NCI-H446 (cell line): ENCODE data around the gene KCTD8.
"Not testable (repeated sequence)": the region's sequence is repeated elsewhere in the genome, so short reads cannot be mapped to it uniquely, and the experiment has no call there.

Experiments used
- DNase-seq, 2 experiments: peaks; one replicate each; lab custom pipeline; 2025; lab: John Stamatoyannopoulos, UW

The KCTD8 gene

DNA sequence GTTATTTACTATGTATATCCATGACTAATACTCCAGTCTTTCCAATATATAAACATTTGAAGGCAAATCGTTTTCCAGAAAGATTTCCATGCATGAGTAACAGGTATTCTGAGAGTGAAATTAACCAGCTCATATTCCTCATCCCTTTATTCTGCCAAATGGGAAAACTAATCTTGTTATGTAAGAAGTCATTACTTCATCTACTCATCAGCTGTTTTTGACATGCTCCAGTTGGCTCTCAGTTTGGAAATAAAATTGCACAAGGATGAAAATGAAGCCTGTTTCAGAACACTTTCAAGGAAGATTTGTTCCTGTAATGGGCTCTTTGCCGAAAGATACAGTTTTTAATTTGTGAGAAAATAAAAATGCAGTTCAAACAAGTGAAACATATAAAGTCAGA, 121.9 kb downstream of the KCTD8 start:
- no peak for DNase-seq

DNA sequence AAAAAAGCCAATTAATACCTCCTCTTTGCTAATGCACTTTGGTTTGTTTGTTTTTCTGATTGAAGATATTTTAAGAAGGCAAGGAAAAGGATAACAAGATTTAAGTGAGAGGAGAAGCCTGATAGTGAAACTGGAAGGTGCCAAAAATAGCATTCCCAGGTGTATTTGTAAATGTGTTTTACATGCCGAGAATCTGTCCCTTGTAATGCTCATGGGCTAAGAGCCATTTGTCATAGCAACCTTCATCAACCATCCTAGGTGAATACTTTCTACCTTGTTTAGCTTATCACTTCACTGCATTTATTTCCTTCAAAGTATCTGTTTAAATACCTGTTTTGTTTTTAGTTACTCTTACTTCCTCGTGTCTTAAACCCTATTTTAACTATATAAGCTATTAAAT, 127.8 kb downstream of the KCTD8 start:
- no peak for DNase-seq

DNA sequence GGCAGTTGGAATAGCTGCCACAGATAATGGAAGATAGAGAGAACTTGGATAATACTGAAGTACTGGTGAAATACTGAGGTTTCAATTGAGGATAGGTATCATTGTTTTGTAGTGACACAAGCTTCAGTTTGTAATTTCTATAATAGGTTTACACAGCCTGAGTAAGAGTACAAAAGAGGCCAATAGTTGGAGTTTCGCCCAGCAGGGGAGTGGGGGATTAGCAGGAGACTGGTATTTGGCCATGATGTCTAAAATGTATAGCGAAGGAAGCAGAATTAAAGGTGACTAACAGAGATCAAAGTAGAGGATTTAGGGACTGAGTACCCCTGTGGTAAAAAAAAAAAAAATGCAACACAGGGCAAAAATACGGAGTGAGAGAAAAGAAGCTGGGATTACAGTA, 129.5 kb downstream of the KCTD8 start:
- DNase-seq = no peak

DNA sequence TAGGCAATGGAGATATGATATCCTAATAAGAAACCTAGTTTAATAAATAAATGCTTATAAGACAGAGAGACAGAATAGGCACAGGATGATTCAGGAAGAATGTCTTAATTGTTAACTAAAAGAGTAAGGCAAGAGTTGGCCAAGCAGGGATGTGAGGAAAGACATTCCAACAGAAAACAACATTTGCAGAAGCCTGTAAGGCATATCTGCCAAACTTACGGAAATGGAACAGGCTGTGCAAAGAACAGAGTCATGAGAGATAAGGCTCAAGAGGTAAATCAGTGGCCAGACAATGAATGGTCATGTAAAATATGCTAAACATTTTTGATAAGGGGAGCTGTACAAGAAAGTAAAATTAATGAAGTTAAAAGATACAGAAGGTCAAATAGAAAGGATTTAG, 134.9 kb downstream of the KCTD8 start:
- DNase-seq = no peak

DNA sequence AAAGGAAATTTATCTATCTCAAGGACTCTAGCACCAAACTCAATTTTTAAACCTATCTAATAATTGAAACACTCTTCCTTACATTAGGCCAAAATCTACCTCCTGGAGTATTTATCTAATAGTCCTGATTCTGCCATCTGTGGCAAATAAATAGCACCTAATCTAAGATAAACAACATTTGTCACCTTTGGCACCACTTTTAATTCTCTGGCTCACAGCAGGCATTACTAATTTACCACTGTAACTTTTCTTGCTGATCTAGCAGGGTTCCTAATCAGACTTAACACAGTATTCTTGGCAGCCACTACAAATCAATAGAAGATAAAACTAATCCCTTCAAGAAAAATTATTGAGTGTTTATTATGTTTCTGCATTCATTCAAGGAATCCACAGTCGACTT, 161.1 kb downstream of the KCTD8 start:
- no peak for DNase-seq

DNA sequence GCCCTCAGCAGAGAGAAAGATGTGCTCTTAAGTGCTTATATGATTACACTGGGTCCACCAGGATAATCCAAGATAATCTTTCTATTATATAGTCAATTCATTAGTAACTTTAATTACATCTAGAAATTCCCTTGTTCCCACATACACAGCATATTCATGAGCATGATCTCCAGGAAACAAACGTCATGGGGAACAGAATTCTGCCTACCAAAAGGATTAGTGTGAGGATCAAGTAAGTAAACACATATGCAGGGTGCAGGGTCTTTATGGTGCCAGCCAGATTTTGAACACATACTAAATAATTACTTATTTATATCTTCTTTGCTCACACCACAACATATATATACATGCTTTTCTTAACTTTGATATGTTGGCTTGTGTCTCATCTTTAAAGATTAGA, 169.1 kb downstream of the KCTD8 start:
- DNase-seq = no peak

DNA sequence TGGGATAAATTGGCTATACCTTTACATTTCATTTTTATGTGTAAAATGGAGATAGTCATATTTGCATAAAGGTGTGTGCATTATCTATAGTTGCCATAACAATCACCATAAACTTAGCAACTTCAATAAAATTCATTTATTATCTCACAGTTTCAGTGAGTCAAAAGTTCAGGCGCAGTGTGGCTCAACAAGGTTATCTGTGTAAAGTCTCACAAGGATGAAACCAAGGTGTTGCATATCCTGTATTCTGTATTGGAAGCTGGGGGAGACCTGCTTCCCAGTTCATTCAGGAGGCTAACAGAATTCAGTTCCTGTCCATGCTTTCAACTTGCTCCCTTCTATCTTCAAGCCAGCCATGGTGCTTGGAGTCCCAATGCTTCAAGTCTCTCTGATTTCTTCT, 169.5 kb downstream of the KCTD8 start:
- no peak for DNase-seq

DNA sequence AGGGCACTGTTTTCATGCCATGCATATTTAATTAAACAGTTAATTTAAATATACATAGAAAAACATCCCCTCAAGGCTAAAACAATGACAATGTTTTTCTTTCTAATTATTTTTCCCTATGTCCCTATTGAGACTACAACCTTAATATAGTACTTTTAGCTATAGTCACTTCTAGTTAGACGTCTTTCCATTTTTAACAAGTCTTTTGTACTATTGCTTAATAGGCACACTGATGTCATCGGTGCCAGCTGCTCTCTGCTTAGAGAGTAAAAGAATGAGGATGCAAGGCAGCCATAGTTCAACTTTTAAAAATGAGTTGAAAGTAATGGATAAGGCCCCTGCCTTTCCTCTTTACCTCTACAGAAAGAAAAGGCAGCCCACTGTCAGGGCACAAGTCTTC, 191.1 kb downstream of the KCTD8 start:
- no peak for DNase-seq

DNA sequence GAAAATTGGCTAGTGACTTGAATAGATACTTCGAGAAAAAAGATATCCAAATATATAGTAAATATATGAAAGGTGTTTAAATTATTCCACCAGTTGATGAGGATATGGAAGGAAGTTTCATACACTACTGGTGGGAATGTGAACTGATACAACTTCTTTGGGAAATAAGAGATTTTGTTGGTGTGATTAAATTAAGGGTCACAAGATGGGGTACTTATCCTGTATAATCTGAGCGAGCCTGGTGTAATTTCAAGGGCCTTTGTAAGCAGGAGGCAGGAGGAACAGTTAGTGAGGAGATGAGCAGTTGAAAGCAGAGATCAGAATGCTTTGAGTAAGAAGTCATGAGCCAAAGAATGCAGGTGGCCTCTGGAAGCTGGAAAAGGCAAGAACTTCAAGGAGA, 192.2 kb downstream of the KCTD8 start:
- no peak for DNase-seq

DNA sequence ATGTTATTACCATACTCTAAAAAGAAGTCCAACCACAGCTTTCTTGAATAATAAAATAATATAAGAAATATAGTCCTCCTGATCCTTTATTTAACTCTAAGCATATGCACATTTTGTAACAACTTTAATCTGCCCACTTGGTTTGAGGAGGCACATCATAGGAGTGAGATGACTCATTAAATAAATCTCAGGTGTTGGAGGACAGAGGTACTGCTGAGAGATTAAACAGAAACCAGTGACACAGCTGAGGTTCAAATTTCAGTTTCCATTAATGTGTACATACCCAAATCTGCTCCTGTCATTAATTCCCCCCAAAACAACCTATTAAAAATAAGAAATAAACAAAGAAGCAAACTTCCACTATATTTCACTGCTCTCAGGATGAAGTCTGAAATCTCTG, 211.0 kb downstream of the KCTD8 start:
- DNase-seq = no peak

DNA sequence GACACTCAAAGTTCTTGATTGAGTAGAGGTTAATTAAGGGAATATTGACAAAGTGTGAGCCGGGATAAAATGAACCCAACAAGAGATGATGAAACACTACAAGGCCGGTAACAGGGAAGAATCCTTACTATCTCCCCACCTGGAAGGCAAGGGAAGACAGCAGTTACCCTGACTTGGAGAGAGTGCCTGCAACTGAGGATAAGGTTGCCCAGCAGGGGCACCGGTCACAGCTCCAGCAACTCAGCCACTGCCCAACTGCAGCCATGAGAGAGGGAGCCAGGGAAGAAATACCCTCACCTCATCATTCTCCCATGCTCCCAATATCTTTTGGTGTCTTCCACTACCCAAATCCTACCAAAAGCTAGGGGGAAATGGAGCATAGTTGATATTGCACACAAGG, 212.7 kb downstream of the KCTD8 start:
- no peak for DNase-seq

DNA sequence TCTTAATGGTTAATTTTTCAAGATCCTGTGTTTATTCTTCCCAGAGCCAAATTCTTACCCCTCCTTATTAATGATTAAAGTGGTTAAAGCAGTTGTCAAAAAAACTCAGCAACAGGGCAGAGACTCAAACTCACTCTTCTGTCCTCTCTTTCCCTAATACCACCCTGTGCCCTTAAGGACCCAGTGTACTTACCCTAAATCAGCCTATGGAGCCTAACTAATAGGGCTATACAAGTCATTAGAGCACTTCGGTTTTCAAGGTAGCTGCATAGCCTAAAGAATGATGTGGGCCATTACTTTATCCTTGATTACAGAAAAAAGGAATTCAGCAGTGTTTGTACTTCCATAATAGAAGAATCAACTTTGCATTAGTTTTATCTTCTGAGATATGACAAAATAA, 216.3 kb downstream of the KCTD8 start:
- DNase-seq = no peak

DNA sequence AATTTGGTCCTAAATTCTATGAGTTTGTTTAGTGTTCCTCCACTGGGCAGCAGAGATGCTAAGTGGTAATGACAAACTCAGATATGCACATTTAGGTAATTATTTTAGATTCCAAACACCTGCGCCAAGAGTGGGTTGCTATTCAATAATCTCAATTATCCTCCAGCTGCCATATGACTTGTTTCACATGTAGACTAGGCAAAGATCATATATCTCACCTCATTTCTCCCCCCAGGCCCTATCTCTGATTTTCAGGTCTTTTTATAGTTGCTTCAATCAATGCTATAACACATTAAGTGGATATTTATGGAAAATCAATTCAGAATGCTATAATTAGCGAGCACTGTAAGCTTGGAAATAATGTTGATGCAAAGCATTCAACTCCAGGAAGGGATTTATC, 217.6 kb downstream of the KCTD8 start:
- DNase-seq = no peak

DNA sequence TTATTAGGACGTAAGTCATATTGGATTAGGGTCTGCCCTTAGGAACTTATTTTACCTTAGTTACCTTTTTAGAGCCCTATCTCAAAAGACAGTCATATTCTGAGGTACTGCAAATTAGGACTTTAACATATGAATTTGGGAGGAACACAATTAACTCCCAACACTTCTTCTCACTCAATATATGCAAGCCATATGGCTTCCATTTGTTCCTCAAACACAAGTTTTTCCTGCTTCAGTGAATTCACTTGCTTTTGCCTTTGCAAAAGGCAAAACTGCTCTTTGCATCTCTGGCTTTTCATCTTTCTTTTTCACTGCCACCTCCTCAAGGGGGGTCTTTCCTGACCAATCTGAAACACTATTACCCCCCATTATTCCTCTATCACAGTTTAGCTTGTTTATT, 220.3 kb downstream of the KCTD8 start:
- peak in 1 of 2 experiments; percentile 2 for DNase-seq

DNA sequence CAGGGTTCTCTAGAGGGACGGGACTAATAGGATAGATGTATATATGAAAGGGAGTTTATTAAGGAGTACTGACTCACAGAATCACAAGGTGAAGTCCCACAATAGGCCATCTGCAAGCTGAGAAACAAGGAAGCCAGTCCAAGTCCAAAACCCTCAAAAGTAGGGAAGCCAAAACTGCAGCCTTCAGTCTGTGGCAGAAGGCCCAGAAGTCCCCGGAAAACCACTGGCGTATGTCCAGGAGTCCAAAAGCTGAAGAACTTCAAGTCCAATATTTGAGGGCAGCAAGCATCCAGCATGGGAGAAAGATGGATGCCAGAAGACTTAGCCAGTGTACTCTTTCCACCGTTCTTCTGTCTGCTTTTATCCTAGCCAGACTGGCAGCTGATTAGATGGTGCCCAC, 227.2 kb downstream of the KCTD8 start:
- DNase-seq = peak in 1 of 2 experiments; percentile 46

DNA sequence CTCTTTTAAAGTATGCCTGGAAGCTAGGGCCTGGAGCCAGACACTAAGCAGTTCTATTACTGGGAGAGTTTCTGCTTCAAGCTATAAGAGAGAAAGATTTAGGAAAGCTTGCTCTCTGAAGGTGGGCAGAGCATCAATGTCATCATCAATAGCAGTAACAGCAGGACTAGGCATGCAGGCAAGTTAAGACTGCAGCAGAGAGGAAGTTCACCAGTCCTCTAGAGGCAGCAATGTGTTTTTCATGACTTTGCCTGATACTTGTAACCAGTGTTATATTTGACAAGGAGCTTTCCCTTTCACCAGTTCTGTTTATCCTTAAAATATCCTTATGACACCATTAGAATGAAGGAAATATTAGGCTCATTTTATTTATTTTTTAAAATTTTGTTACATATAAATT, 237.9 kb downstream of the KCTD8 start:
- no peak for DNase-seq

DNA sequence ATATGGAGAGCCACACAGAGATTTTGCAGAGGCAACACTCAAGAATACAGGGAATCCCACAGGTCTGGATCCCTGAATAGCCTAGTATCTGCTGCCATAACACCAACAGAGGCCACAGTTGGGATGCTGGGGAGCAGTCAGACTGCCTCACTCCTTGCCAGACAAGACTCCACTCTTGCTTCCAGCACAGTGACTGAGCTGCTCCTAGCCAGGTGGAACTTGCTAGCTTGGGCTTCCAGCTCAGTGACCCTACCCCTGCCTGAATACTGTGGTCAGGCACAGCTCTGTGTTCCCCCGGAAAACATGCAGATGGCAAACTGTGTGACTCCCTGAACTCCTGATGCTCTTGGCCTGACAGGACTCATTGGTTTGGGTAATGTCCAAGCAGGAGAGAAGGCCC, 251.8 kb downstream of the KCTD8 start:
- DNase-seq = no peak

DNA sequence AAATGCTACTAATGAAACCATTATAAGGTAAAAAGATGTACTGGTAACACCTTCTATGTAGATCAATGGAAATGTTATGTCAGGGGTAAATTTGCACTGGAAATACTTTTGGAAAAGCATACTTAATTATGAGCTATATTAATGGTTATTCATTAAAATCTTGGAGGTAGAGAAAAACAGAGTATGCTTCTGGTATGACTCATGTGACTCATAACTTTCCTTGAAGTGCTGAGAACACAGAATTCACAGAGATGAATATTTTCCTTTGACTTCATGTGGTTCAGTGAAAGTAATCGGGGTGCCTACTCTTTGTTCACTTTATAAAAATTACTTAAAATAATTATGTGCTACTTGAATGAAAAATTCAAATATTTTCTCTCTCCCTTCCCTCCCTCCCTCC, 254.2 kb downstream of the KCTD8 start:
- no peak for DNase-seq

DNA sequence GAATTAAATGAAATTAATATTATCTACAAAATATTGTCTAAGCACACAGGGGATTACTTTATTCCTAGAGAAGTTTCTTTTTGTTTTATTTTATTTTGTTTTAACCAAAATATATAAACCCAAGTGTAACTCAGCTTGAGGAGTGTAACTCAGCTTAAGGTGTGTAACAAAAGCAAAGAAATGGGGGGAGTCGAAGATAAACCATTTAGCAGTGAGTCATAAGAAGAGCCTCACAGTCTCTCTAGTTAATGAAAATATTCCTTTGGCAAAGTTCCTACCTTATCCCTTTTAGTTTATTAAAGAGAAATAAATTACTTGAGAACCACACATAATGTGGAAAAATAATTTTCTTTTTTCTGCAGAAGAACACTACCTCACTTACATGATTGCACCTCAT, 261.8 kb downstream of the KCTD8 start:
- DNase-seq = no peak

DNA sequence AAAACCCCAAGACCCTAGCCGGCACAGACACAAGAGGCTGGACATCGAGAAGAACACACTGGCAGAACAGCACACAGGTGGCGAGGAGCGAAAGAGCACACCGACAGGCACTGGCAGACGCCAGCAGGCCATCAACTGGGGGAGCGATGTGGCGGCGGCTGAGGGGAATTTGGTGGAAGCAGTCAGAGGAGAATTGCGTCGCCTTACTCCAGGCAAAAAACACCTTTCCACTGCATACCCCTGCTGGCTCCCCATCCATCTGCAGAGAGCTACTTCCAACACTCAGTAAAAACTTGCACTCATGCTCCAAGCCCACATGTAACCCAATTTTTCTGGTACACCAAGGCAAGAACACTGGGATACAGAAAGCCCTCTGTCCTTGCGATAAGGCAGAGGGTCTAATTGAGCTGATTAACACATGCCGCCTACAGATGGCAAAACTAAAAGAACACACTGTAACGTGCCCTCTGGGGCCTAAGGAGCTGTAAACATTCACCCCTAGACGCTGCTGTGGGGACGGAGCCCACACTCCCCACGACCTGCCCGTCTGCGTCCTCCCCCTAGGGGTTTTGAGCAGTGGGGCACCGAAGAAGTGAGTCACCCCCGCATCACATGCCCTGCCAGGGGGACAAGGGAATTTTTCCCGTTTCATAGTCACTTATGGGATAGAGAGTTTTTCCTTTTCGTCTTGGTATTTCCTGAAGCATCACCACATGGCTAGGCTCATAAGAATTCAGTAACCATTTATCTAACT, 262.3 kb downstream of the KCTD8 start:
- no peak for DNase-seq

DNA sequence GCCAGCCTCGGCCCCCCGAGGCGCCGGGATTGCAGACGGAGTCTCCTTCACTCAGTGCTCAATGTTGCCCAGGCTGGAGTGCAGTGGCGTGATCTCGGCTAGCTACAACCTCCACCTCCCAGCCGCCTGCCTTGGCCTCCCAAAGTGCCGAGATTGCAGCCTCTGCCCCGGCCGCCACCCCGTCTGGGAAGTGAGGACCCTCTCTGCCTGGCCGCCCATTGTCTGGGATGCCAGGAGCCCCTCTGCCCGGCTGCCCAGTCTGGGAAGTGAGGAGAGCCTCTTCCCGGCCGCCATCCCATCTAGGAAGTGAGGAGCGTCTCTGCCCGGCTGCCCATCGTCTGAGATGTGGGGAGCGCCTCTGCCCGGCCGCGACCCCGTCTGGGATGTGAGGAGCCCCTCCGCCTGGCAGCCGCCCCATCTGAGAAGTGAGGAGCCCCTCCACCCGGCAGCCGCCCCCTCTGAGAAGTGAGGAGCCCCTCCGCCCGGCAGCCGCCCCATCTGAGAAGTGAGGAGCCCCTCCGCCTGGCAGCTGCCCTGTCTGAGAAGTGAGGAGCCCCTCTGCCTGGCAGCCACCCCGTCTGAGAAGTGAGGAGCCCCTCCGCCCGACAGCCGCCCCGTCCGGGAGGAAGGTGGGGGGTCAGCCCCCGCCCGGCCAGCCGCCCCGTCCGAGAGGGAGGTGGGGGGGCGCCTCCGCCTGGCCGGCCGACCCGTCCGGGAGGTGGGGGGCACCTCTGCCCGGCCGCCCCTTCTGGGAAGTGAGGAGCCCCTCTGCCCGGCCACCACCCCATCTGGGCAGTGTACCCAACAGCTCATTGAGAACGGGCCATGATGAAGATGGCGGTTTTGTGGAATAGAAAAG, 266.9 kb downstream of the KCTD8 start:
- not testable (repeated sequence) for DNase-seq

DNA sequence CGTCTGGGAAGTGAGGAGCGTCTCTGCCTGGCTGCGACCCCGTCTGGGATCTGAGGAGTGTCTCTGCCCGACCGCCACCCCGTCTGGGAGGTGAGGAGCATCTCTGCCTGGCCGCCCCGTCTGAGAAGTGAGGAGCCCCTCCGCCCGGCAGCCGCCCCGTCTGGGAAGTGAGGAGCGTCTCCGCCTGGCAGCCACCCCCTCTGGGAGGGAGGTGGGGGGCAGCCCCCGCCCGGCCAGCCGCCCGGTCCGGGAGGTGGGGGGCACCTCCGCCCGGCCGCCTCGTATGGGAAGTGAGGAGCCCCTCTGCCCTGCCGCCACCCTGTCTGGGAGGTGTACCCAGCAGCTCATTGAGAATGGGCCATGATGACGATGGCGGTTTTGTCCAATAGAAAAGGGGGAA, 280.8 kb downstream of the KCTD8 start:
- not testable (repeated sequence) for DNase-seq

DNA sequence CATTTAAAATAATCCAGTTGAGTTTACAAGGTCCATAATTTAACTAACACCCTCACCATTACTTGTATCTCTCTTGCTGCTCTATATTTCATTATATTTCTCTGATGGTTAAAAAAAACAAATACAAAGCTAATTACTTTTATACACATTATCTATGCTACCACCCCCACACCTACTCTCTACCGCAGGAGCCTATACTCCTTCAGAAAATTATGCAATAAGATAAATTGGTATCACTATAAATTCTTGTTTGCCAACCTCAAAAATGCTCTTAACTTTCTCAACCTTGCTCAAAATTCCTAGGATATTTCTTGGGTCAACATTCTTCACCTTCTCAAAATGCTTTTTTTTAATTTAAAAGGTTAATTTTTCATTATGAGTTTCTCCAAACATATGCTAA, 282.7 kb downstream of the KCTD8 start:
- no peak for DNase-seq
